Activated naive CD8-positive, alpha-beta T cell treated with anti-CD3 and anti-CD28 coated beads for 36 hours (primary cell): Measurements from ENCODE around the gene CLDND1. TPM values are rescaled to one million over a fixed set of nuclear protein-coding genes. Genes with fewer than 3 reads are reported as not detected.
A peak's percentile ranks its signal among the peaks of the same experiment; 100 is the strongest.

Source experiments
- DNase-seq: peaks from one replicate; pipeline ENCODE4 v3.0.0; 2021
- H3K27ac Mint-ChIP-seq: one replicate; pipeline ENCODE4 v1.8.0; 2022; ENCODE audit warnings: mild to moderate bottlenecking, moderate library complexity, mixed read lengths
- H3K27me3 Mint-ChIP-seq: one replicate; pipeline ENCODE4 v1.8.0; 2022; ENCODE audit warnings: mild to moderate bottlenecking, mixed read lengths
- H3K36me3 Mint-ChIP-seq: one replicate; pipeline ENCODE4 v1.8.0; 2021; ENCODE audit warnings: mild to moderate bottlenecking, mixed read lengths
- H3K4me1 Mint-ChIP-seq: one replicate; pipeline ENCODE4 v1.8.0; 2021; ENCODE audit warnings: mixed read lengths
- H3K4me3 Mint-ChIP-seq: one replicate; pipeline ENCODE4 v1.8.0; 2022; ENCODE audit warnings: mild to moderate bottlenecking, moderate library complexity, mixed read lengths
- H3K9me3 Mint-ChIP-seq: one replicate; pipeline ENCODE4 v1.8.0; 2022; ENCODE audit warnings: mixed read lengths
- total RNA-seq, 2 experiments: library from RNA; stranded (reverse); gene quantifications; one replicate each; pipeline ENCODE4 v1.2.3, GENCODE V29; 2021

The CLDND1 gene
- total RNA-seq, 2 experiments from 2014 or later, result 196 to 204 TPM

GRCh38 chr3:98534734-98535133, 12.0 kb upstream of the CLDND1 start:
- peaks cover 32% of the 10 kb centered on the region for H3K4me1 Mint-ChIP-seq
- peaks cover 6% of the 10 kb centered on the region for H3K27me3 Mint-ChIP-seq
- peaks cover 14% of the 10 kb centered on the region for H3K36me3 Mint-ChIP-seq
- H3K9me3 Mint-ChIP-seq, result no peaks in the 10 kb centered on the region
- DNase-seq, result no peak
- peak overlapping the region; percentile 40 for H3K4me3 Mint-ChIP-seq
- no peak overlapping the region for H3K27ac Mint-ChIP-seq

- H3K9me3 Mint-ChIP-seq, result no peaks in the 10 kb centered on the region
- peak overlapping the region; percentile 4 for H3K4me3 Mint-ChIP-seq
- DNase-seq, result no peak
- peaks cover 32% of the 10 kb centered on the region for H3K4me1 Mint-ChIP-seq
- H3K27ac Mint-ChIP-seq, result no peak overlapping the region
- H3K27me3 Mint-ChIP-seq, result peaks cover 6% of the 10 kb centered on the region
- peaks cover 14% of the 10 kb centered on the region for H3K36me3 Mint-ChIP-seq
These were observed 11.5 kb upstream of the CLDND1 start for GRCh38 chr3:98534168-98534567.

- peaks cover 24% of the 10 kb centered on the region for H3K4me1 Mint-ChIP-seq
- H3K36me3 Mint-ChIP-seq, result peaks cover 15% of the 10 kb centered on the region
These were observed 10.2 kb upstream of the CLDND1 start for GRCh38 chr3:98532709-98533571.

GRCh38 chr3:98532275-98532637, 9.6 kb upstream of the CLDND1 start:
- Mint-ChIP-seq H3K4me1 (peaks cover 25% of the 10 kb centered on the region), H3K27ac (no peak overlapping the region), H3K27me3 (peaks cover 6% of the 10 kb centered on the region), H3K4me3 (peak overlapping the region; percentile 30), H3K9me3 (no peaks in the 10 kb centered on the region), H3K36me3 (peaks cover 15% of the 10 kb centered on the region)
- no peak for DNase-seq

More at GRCh38 chr3:98532709-98533571, 10.2 kb upstream of the CLDND1 start:
- Mint-ChIP-seq H3K27me3 (peaks cover 6% of the 10 kb centered on the region), H3K4me3 (peak overlapping the region; percentile 66), H3K9me3 (no peaks in the 10 kb centered on the region), H3K27ac (no peak overlapping the region)
- DNase-seq, result no peak

- H3K4me3 Mint-ChIP-seq, result peak within 1 kb of the TSS; percentile 66
These were observed 9.0 kb upstream of the CLDND1 start, which contains the start of gene GPR15 for GRCh38 chr3:98531622-98532274. Gene GPR15, plus strand, starts transcription at chr3:98531978. Its CDS starts 56 bp downstream, at chr3:98532034.

GRCh38 chr3:98530676-98531075, 8.0 kb upstream of the CLDND1 start:
- peaks cover 19% of the 10 kb centered on the region for H3K4me1 Mint-ChIP-seq
- no peak overlapping the region for H3K4me3 Mint-ChIP-seq
- H3K27ac Mint-ChIP-seq, result no peak overlapping the region
- H3K36me3 Mint-ChIP-seq, result peaks cover 15% of the 10 kb centered on the region
- peaks cover 6% of the 10 kb centered on the region for H3K27me3 Mint-ChIP-seq
- no peaks in the 10 kb centered on the region for H3K9me3 Mint-ChIP-seq
- no peak for DNase-seq

More at GRCh38 chr3:98531622-98532274, 9.0 kb upstream of the CLDND1 start, which contains the start of gene GPR15:
- Mint-ChIP-seq H3K27ac (no peak within 1 kb of the TSS), H3K36me3 (peaks cover 15% of the 10 kb centered on the region), H3K27me3 (peaks cover 6% of the 10 kb centered on the region), H3K4me1 (peaks cover 24% of the 10 kb centered on the region), H3K9me3 (no peaks in the 10 kb centered on the region)
- no peak for DNase-seq

- H3K27ac Mint-ChIP-seq, result no peak overlapping the region
- peaks cover 9% of the 10 kb centered on the region for H3K27me3 Mint-ChIP-seq
- DNase-seq, result no peak
- no peaks in the 10 kb centered on the region for H3K9me3 Mint-ChIP-seq
- peaks cover 21% of the 10 kb centered on the region for H3K4me1 Mint-ChIP-seq
- H3K36me3 Mint-ChIP-seq, result peaks cover 16% of the 10 kb centered on the region
- H3K4me3 Mint-ChIP-seq, result peak overlapping the region; percentile 50
These were observed 7.3 kb upstream of the CLDND1 start for GRCh38 chr3:98529856-98530459.

- H3K4me3 Mint-ChIP-seq, result no peak overlapping the region
- peaks cover 10% of the 10 kb centered on the region for H3K27me3 Mint-ChIP-seq
- peaks cover under 1% of the 10 kb centered on the region for H3K9me3 Mint-ChIP-seq
- no peak overlapping the region for H3K27ac Mint-ChIP-seq
- H3K4me1 Mint-ChIP-seq, result peaks cover 28% of the 10 kb centered on the region
- no peak for DNase-seq
- H3K36me3 Mint-ChIP-seq, result peaks cover 19% of the 10 kb centered on the region
These were observed 6.0 kb upstream of the CLDND1 start for GRCh38 chr3:98528474-98529346.

- Mint-ChIP-seq H3K27ac (no peak overlapping the region), H3K9me3 (peaks cover 3% of the 10 kb centered on the region)
These were observed 2.8 kb upstream of the CLDND1 start for GRCh38 chr3:98525494-98525893.

GRCh38 chr3:98521897-98522543, 682 bp downstream of the CLDND1 start:
- H3K27ac Mint-ChIP-seq, result peak overlapping the region; percentile 92
- H3K9me3 Mint-ChIP-seq, result peaks cover 3% of the 10 kb centered on the region
- peak; percentile 52 for DNase-seq
- H3K36me3 Mint-ChIP-seq, result peaks cover 54% of the 10 kb centered on the region
- peaks cover 3% of the 10 kb centered on the region for H3K27me3 Mint-ChIP-seq
- peaks cover 48% of the 10 kb centered on the region for H3K4me1 Mint-ChIP-seq
- peak overlapping the region; percentile 93 for H3K4me3 Mint-ChIP-seq

More at GRCh38 chr3:98525494-98525893, 2.8 kb upstream of the CLDND1 start:
- peaks cover 30% of the 10 kb centered on the region for H3K36me3 Mint-ChIP-seq
- no peak for DNase-seq
- no peak overlapping the region for H3K4me3 Mint-ChIP-seq
- H3K4me1 Mint-ChIP-seq, result peaks cover 28% of the 10 kb centered on the region
- H3K27me3 Mint-ChIP-seq, result peaks cover 3% of the 10 kb centered on the region

GRCh38 chr3:98519351-98519750, 3.4 kb downstream of the CLDND1 start:
- H3K27ac Mint-ChIP-seq, result peak overlapping the region; percentile 65
- DNase-seq, result no peak

GRCh38 chr3:98518816-98519215, 3.9 kb downstream of the CLDND1 start:
- Mint-ChIP-seq H3K27ac (peak overlapping the region; percentile 65), H3K4me3 (peak overlapping the region; percentile 93), H3K9me3 (peaks cover 3% of the 10 kb centered on the region), H3K27me3 (no peaks in the 10 kb centered on the region), H3K4me1 (peaks cover 62% of the 10 kb centered on the region), H3K36me3 (peaks cover 74% of the 10 kb centered on the region)
- DNase-seq, result no peak

More at GRCh38 chr3:98519351-98519750, 3.4 kb downstream of the CLDND1 start:
- no peaks in the 10 kb centered on the region for H3K27me3 Mint-ChIP-seq
- H3K36me3 Mint-ChIP-seq, result peaks cover 70% of the 10 kb centered on the region
- H3K9me3 Mint-ChIP-seq, result peaks cover 3% of the 10 kb centered on the region
- H3K4me1 Mint-ChIP-seq, result peaks cover 61% of the 10 kb centered on the region
- peak overlapping the region; percentile 93 for H3K4me3 Mint-ChIP-seq

- peaks cover 79% of the 10 kb centered on the region for H3K36me3 Mint-ChIP-seq
- no peak for DNase-seq
- peak overlapping the region; percentile 25 for H3K27ac Mint-ChIP-seq
- no peak overlapping the region for H3K4me3 Mint-ChIP-seq
- H3K4me1 Mint-ChIP-seq, result peaks cover 51% of the 10 kb centered on the region
- H3K9me3 Mint-ChIP-seq, result no peaks in the 10 kb centered on the region
- H3K27me3 Mint-ChIP-seq, result no peaks in the 10 kb centered on the region
These were observed 7.8 kb downstream of the CLDND1 start for GRCh38 chr3:98514948-98515347.

GRCh38 chr3:98513736-98514135, 9.0 kb downstream of the CLDND1 start:
- Mint-ChIP-seq H3K27ac (peak overlapping the region; percentile 23), H3K9me3 (no peaks in the 10 kb centered on the region), H3K36me3 (peaks cover 73% of the 10 kb centered on the region), H3K4me1 (peaks cover 42% of the 10 kb centered on the region), H3K27me3 (no peaks in the 10 kb centered on the region), H3K4me3 (no peak overlapping the region)
- DNase-seq, result no peak
